Measurements from ENCODE around the gene GEMIN7.

GRCh38 chr19:45119582-45119981 lies 40.5 kb downstream of the GEMIN7 start:
- no peak for TF ChIP-seq CTCF (IDR thresholded peaks at IDR 0.05; ENCODE audit: insufficient read depth, low read depth, low read length)
- no peak for TF ChIP-seq EZH2 (IDR thresholded peaks at IDR 0.05; ENCODE audit: insufficient read depth, low read length)

All from astrocyte (in vitro differentiated cells and primary cell).